HL-60 (cell line): ENCODE results near the gene NAB2.

ENCODE experiments used
- DNase-seq, 2 experiments: peaks; one replicate each; pipeline ENCODE4 v3.0.0-alpha.2; 2010 to 2020; ENCODE audit warnings: low read depth in 1 of 2, low spot score in 1 of 2
- H3K27ac ChIP-seq: fragments of 250-450 bp; sonication (Bioruptor Pico); replicated peaks from 2 replicates; pipeline ENCODE4 v1.5.1; 2020; ENCODE audit warnings: mild to moderate bottlenecking, moderate library complexity
- H3K27me3 ChIP-seq: fragments of 250-450 bp; sonication (Bioruptor Pico); 2 replicates; pipeline ENCODE4 v1.5.1; 2021; ENCODE audit warnings: mild to moderate bottlenecking, moderate library complexity; ENCODE audit not compliant: insufficient read depth, poor library complexity, severe bottlenecking
- H3K4me3 ChIP-seq: replicated peaks from 2 replicates; pipeline ENCODE4 v1.5.1; 2011; ENCODE audit warnings: mild to moderate bottlenecking, control low read depth, low read length; ENCODE audit not compliant: insufficient read depth
- GABPA ChIP-seq: IDR thresholded peaks from 2 replicates; pipeline ENCODE4 v1.6.1; 2012; ENCODE audit warnings: low read depth
- POLR2AphosphoS5 ChIP-seq: IDR thresholded peaks from 2 replicates; pipeline ENCODE4 v1.6.1; 2012; ENCODE audit warnings: low read depth
- REST ChIP-seq: IDR thresholded peaks from 2 replicates; pipeline ENCODE4 v1.6.1; 2012; ENCODE audit warnings: low read depth; ENCODE audit not compliant: insufficient replicate concordance
- SPI1 ChIP-seq: IDR thresholded peaks from 2 replicates; pipeline ENCODE4 v1.6.1; 2012; ENCODE audit warnings: low read depth, mild to moderate bottlenecking, borderline replicate concordance
- TF ChIP-seq, protein P1 (sequence below): IDR thresholded peaks from one replicate; pipeline ENCODE4 v1.5.1; 2011; ENCODE audit warnings: low read length, control low read depth, inconsistent platforms; ENCODE audit not compliant: insufficient read depth

NAB2 gene

DNA sequence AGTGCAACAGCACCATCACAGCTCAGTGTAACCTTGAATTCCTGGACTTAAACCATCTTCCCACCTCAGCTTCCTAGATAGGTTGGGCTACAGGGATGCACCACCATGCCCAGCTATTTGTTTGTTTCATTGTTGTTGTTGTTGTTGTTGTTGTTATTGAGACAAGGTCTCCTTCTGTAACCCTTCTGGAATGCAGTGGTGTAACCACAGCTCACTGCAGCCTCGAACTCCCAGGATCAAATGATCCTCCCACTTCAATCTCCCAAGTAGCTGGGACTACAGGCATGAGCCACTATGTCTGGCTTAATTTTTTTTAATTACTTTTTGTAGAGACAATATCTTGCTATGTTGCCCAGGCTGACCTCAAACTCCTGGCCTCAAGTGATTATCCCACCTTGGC lies 9.1 kb upstream of the NAB2 start:
- peak overlapping the region; percentile 67 for H3K27ac ChIP-seq
- TF ChIP-seq, protein P1, sequence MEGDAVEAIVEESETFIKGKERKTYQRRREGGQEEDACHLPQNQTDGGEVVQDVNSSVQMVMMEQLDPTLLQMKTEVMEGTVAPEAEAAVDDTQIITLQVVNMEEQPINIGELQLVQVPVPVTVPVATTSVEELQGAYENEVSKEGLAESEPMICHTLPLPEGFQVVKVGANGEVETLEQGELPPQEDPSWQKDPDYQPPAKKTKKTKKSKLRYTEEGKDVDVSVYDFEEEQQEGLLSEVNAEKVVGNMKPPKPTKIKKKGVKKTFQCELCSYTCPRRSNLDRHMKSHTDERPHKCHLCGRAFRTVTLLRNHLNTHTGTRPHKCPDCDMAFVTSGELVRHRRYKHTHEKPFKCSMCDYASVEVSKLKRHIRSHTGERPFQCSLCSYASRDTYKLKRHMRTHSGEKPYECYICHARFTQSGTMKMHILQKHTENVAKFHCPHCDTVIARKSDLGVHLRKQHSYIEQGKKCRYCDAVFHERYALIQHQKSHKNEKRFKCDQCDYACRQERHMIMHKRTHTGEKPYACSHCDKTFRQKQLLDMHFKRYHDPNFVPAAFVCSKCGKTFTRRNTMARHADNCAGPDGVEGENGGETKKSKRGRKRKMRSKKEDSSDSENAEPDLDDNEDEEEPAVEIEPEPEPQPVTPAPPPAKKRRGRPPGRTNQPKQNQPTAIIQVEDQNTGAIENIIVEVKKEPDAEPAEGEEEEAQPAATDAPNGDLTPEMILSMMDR: no peak
- TF ChIP-seq SPI1: no peak
- no peak for TF ChIP-seq POLR2AphosphoS5
- no peak for TF ChIP-seq GABPA
- TF ChIP-seq REST: no peak
- H3K27me3 ChIP-seq: no peaks in the 10 kb centered on the region
- DNase-seq: no peak
- no peak overlapping the region for H3K4me3 ChIP-seq

DNA sequence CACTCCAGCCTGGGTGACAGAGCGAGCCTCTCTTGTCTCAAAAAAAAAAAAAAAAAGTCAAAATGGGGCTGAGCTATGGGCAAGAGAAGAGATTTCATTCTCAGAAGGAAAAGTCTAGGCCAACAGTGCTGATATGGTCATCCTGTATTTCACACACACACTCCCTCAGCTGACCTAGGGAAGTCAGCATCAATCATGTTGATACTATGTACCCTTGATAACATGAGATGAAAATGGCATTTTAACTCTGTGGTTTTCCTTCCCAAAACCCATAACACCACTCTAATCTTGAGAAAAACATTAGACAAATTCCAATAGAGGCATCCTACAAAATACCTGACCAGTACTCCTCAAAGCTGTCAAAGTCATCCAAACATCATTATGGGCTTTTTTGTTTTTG lies 8.1 kb upstream of the NAB2 start:
- no peak for TF ChIP-seq REST
- TF ChIP-seq, protein P1: no peak
- no peak for TF ChIP-seq GABPA
- TF ChIP-seq POLR2AphosphoS5: no peak
- TF ChIP-seq SPI1: no peak
- Histone ChIP-seq H3K27me3 (no peaks in the 10 kb centered on the region), H3K27ac (no peak overlapping the region), H3K4me3 (no peak overlapping the region)
- no peak for DNase-seq

GRCh38 chr12:57085999-57086492 lies 2.9 kb upstream of the NAB2 start:
- H3K27me3 ChIP-seq: no peaks in the 10 kb centered on the region
- no peak overlapping the region for H3K27ac ChIP-seq
- no peak for DNase-seq
- TF ChIP-seq GABPA (no peak), POLR2AphosphoS5 (no peak), SPI1 (no peak), REST (no peak)
- TF ChIP-seq, protein P1: no peak
- H3K4me3 ChIP-seq: no peak overlapping the region
